Gastrocnemius medialis (tissue), 4 donors: ENCODE data around the gene PRKAR1A. TPM values are rescaled to one million over a fixed set of nuclear protein-coding genes. Genes with fewer than 3 reads are reported as not detected.

ENCODE experiments used
- ATAC-seq, 2 donors: fragments of 150-250 bp; one replicate each; pipeline ENCODE4 v1.9.1; 2016
- DNase-seq, 2 donors: peaks; one replicate each; pipeline ENCODE4 v3.0.0-alpha.2; 2019
- H3K27ac ChIP-seq, 4 donors: fragments of 200-600 bp; sonication (generic); 1 replicate in 1 of 4; 2 replicates in 3 of 4; pipeline ENCODE4 v1.5.1; 2016 to 2018; ENCODE audit warnings: mild to moderate bottlenecking in 2 of 4, moderate library complexity in 1 of 4
- H3K27me3 ChIP-seq, 3 donors: fragments of 200-600 bp; sonication (generic) in 2 of 3; 1 replicate in 1 of 3; 2 replicates in 2 of 3; pipeline versions ENCODE4 v1.5.1 to v1.6.0; 2016 to 2019; ENCODE audit warnings: mild to moderate bottlenecking in 1 of 3, moderate library complexity in 1 of 3
- H3K36me3 ChIP-seq, 2 donors: fragments of 200-600 bp; sonication (generic) in 1 of 2; one replicate each; pipeline ENCODE4 v1.5.1; 2017 to 2018
- H3K4me1 ChIP-seq, 2 donors: fragments of 200-600 bp; sonication (generic) in 1 of 2; one replicate each; pipeline ENCODE4 v1.5.1; 2016 to 2017; ENCODE audit warnings: mild to moderate bottlenecking in 2 of 2
- H3K4me3 ChIP-seq, 4 donors: fragments of 200-600 bp; sonication (generic) in 3 of 4; 1 replicate in 1 of 4; 2 replicates in 3 of 4; pipeline ENCODE4 v1.5.1; 2016 to 2019; ENCODE audit warnings: mild to moderate bottlenecking in 2 of 4
- H3K9me3 ChIP-seq, 3 donors: fragments of 200-600 bp; sonication (generic) in 2 of 3; 1 replicate in 1 of 3; 2 replicates in 2 of 3; pipeline ENCODE4 v1.5.1; 2016 to 2019
- CTCF ChIP-seq, 5 experiments: fragments of 450-650 bp in 3 of 5; fragments of 200-600 bp in 2 of 5; sonication (generic) in 2 of 5; IDR thresholded peaks in 4 of 5; conservative IDR thresholded peaks in 1 of 5; 1 replicate in 4 of 5; 2 replicates in 1 of 5; pipeline ENCODE4 v1.5.1; 2016 to 2019; ENCODE audit warnings: antibody characterized with exemption in 5 of 5, mild to moderate bottlenecking in 3 of 5, moderate library complexity in 3 of 5
- POLR2A ChIP-seq, 2 donors: fragments of 450-650 bp; IDR thresholded peaks; one replicate each; pipeline ENCODE4 v1.6.1; 2017; ENCODE audit warnings: antibody characterized with exemption in 2 of 2, mild to moderate bottlenecking in 2 of 2, moderate library complexity in 2 of 2
- in situ Hi-C, 4 donors: fragments of 200-750 bp; cut with MboI; loops; one replicate each; pipeline versions ENCODE4 v1.15.0 to v1.8.0; 2017; ENCODE audit warnings: low sequenced_read_pairs in 4 of 4
- intact Hi-C: fragments of 100-400 bp; cut with DNase I; formaldehyde crosslinking; loops from one replicate; pipeline ENCODE4 v1.15.1; 2023; ENCODE audit warnings: low total_unique reads
- total RNA-seq, 4 donors: library from RNA; depleted of rRNA; stranded (reverse); fragments of >200 nt; gene quantifications; one replicate each; pipeline versions ENCODE4 v1.1.0 to v1.2.3, GENCODE V29; 2016

PRKAR1A gene
- total RNA-seq, 4 donors from 2014 or later, result 271 to 656 (median 557) TPM

- DNase-seq (no peak), ATAC-seq (no peak)
- H3K9me3 ChIP-seq, result no peaks in the 10 kb centered on the region
- H3K27ac ChIP-seq, result no peak overlapping the region
- intact Hi-C loops, result no loop called here
- H3K4me3 ChIP-seq, result no peak overlapping the region
- H3K4me1 ChIP-seq, result peaks cover 10 to 17% of the 10 kb centered on the region in 2 donors
- H3K36me3 ChIP-seq, result peaks cover 3 to 93% of the 10 kb centered on the region in 2 donors
- in situ Hi-C loops, result loop anchor here in 3 of 4 donors (25.0 kb wide), 2 partner anchors 236 to 711 kb away; partner anchors contain the start of gene ABCA10 (in 2 of the 3)
- TF ChIP-seq POLR2A (IDR thresholded peaks at IDR 0.05), result no peak
- TF ChIP-seq CTCF (IDR thresholded peaks at IDR 0.05 in 4 of 5, conservative IDR thresholded peaks at IDR 0.05 in 1 of 5), result no peak
- H3K27me3 ChIP-seq, result no peaks in the 10 kb centered on the region
Observed at GRCh38 chr17:68526548-68526947, 14.3 kb downstream of the PRKAR1A start.

DNA sequence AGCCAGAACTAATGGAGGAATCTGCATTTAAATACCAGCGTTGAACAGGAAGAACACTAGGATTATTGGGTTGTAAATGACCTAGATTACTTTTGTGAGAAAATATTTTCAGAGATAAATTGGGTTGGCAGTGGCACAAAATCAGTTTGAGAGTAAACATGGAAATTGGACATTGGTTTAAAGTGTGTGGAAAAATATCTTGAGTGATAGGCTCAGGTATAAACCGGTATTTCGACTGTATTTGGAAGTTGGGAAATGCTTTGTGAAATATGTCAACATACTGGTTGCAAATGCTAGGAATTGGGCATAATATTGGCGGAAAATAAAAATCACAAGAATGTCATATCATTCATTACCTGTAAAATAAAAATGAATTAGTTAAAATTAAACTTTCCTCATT is 15.1 kb downstream of the PRKAR1A start:
- in situ Hi-C loops, result loop anchor here in 3 of 4 donors (25.0 kb wide), 2 partner anchors 235 to 710 kb away; partner anchors contain the start of gene ABCA10 (in 2 of the 3)
- H3K36me3 ChIP-seq, result peaks cover 3 to 96% of the 10 kb centered on the region in 2 donors
- DNase-seq (no peak), ATAC-seq (no peak)
- TF ChIP-seq POLR2A (IDR thresholded peaks at IDR 0.05), result no peak
- no peak for TF ChIP-seq CTCF (IDR thresholded peaks at IDR 0.05 in 4 of 5, conservative IDR thresholded peaks at IDR 0.05 in 1 of 5)
- H3K27ac ChIP-seq, result no peak overlapping the region
- intact Hi-C loops, result no loop called here
- H3K4me1 ChIP-seq, result peaks cover 8 to 12% of the 10 kb centered on the region in 2 donors
- H3K9me3 ChIP-seq, result no peaks in the 10 kb centered on the region
- H3K4me3 ChIP-seq, result no peak overlapping the region
- H3K27me3 ChIP-seq, result no peaks in the 10 kb centered on the region

DNA sequence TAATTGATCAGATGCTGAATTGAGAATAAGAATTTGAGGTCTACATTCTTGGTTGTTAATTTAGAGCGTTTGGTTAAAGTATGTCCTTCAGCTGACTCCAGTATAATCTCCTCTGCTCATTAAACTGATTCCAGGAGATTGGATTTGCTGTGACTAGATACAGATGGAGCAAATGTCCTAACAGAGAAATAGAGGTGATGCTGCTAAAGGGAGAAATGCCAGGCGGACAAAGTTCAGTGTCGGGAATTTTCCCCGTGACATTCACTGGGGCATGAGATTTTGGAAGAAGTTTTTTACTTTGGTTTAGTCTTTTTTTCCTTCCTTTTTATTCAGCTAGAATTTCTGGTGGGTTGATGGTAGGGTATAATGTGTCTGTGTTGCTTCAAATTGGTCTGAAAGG is 19.0 kb downstream of the PRKAR1A start:
- peaks cover 0 to 10% of the 10 kb centered on the region in 2 donors for H3K4me1 ChIP-seq
- no peak for DNase-seq
- intact Hi-C loops, result no loop called here
- H3K36me3 ChIP-seq, result peaks cover 3 to 71% of the 10 kb centered on the region in 2 donors
- no peak for ATAC-seq
- H3K4me3 ChIP-seq, result no peak overlapping the region
- no peaks in the 10 kb centered on the region for H3K27me3 ChIP-seq
- TF ChIP-seq CTCF (IDR thresholded peaks at IDR 0.05 in 4 of 5, conservative IDR thresholded peaks at IDR 0.05 in 1 of 5) (no peak), POLR2A (IDR thresholded peaks at IDR 0.05) (no peak)
- H3K9me3 ChIP-seq, result no peaks in the 10 kb centered on the region
- H3K27ac ChIP-seq, result no peak overlapping the region
- in situ Hi-C loops, result loop anchor here (10.0 to 25.0 kb wide), 4 partner anchors 84 to 706 kb away; partner anchors contain the start of gene ABCA10 (in 2 of the 4)

- intact Hi-C loops (no loop called here), in situ Hi-C loops (loop anchor here (10.0 to 25.0 kb wide), 4 partner anchors 82 to 704 kb away; partner anchors contain the start of gene ABCA10 (in 2 of the 4))
- no peak overlapping the region for H3K4me3 ChIP-seq
- no peak for TF ChIP-seq CTCF (IDR thresholded peaks at IDR 0.05 in 4 of 5, conservative IDR thresholded peaks at IDR 0.05 in 1 of 5)
- TF ChIP-seq POLR2A (IDR thresholded peaks at IDR 0.05), result no peak
- DNase-seq, result no peak
- no peaks in the 10 kb centered on the region for H3K27me3 ChIP-seq
- peaks cover 3 to 71% of the 10 kb centered on the region in 2 donors for H3K36me3 ChIP-seq
- no peak overlapping the region for H3K27ac ChIP-seq
- ATAC-seq, result no peak
- H3K4me1 ChIP-seq, result peaks cover 9 to 19% of the 10 kb centered on the region in 2 donors
- no peaks in the 10 kb centered on the region for H3K9me3 ChIP-seq
Observed at GRCh38 chr17:68532826-68533225, 20.6 kb downstream of the PRKAR1A start.
